Measurements from ENCODE around the gene EXOC3L1.

The EXOC3L1 gene

GRCh38 chr16:67190041-67190440 is at the start of gene EXOC3L1:
EXOC3L1 (minus strand) TSS chr16:67190136; CDS start chr16:67189676, 460 bp downstream.
- FAIRE-seq: no peak

GRCh38 chr16:67238806-67239470 is 49.0 kb upstream of the EXOC3L1 start:
- FAIRE-seq: no peak

- no peak for FAIRE-seq
These were observed 48.3 kb upstream of the EXOC3L1 start for GRCh38 chr16:67238278-67238575.

- FAIRE-seq: no peak
These were observed 47.7 kb upstream of the EXOC3L1 start for GRCh38 chr16:67237396-67238277.

- no peak for FAIRE-seq
These were observed 46.8 kb upstream of the EXOC3L1 start for GRCh38 chr16:67236563-67237395.

GRCh38 chr16:67235816-67236562 is 46.1 kb upstream of the EXOC3L1 start:
- no peak for FAIRE-seq

GRCh38 chr16:67234180-67234597 is 44.3 kb upstream of the EXOC3L1 start:
- FAIRE-seq: no peak

- FAIRE-seq: no peak
These were observed 43.7 kb upstream of the EXOC3L1 start for GRCh38 chr16:67233596-67233995.

GRCh38 chr16:67230809-67231660 is 41.1 kb upstream of the EXOC3L1 start:
- no peak for FAIRE-seq

- no peak for FAIRE-seq
These were observed 40.2 kb upstream of the EXOC3L1 start for GRCh38 chr16:67229906-67230808.

- no peak for FAIRE-seq
These were observed 39.0 kb upstream of the EXOC3L1 start for GRCh38 chr16:67228905-67229304.

GRCh38 chr16:67228034-67228785 is 38.3 kb upstream of the EXOC3L1 start:
- no peak for FAIRE-seq

GRCh38 chr16:67227567-67227921 is 37.6 kb upstream of the EXOC3L1 start:
- no peak for FAIRE-seq

GRCh38 chr16:67226804-67227566 is 37.0 kb upstream of the EXOC3L1 start, which contains the start of gene TMEM208:
TMEM208 (plus strand) TSS chr16:67227130; CDS start chr16:67227219, 89 bp downstream.
- FAIRE-seq: peak; percentile 98

GRCh38 chr16:67226295-67226803 is 36.4 kb upstream of the EXOC3L1 start:
- no peak for FAIRE-seq

GRCh38 chr16:67223992-67224391 is 34.1 kb upstream of the EXOC3L1 start:
- no peak for FAIRE-seq

GRCh38 chr16:67216612-67217490 is 26.9 kb upstream of the EXOC3L1 start:
- FAIRE-seq: no peak

GRCh38 chr16:67215706-67216105 is 25.8 kb upstream of the EXOC3L1 start:
- no peak for FAIRE-seq

Data from G401.6 (cell line).